Heart left ventricle (tissue), 16 donors: ENCODE measurements around the gene SLIT3. TPM values are rescaled to one million over a fixed set of nuclear protein-coding genes. Genes with fewer than 3 reads are reported as not detected.

Experiments
- ATAC-seq, 4 donors: fragments of 200-7000 bp; cut with Tn5 transposase; one replicate each; pipeline ENCODE4 v1.9.1; 2020 to 2022; ENCODE audit warnings: moderate library complexity in 4 of 4, mild to moderate bottlenecking in 3 of 4, moderate number of reproducible peaks in 1 of 4
- DNase-seq, 5 donors: peaks; one replicate each; pipeline ENCODE4 v3.0.0-alpha.2; 2020
- H3K27ac ChIP-seq, 12 donors: fragments of 200-600 bp; sonication (generic) in 4 of 12; one replicate each; pipeline versions ENCODE4 v1.5.0 to v1.8.0; 2016 to 2022; ENCODE audit warnings: mild to moderate bottlenecking in 2 of 12
- H3K27me3 ChIP-seq, 9 donors: fragments of 200-600 bp; sonication (generic) in 2 of 9; one replicate each; pipeline versions ENCODE4 v1.5.1 to v1.8.0; 2016 to 2022; ENCODE audit warnings: mild to moderate bottlenecking in 3 of 9
- H3K36me3 ChIP-seq, 9 donors: fragments of 200-600 bp; sonication (generic) in 2 of 9; one replicate each; pipeline versions ENCODE4 v1.5.0 to v1.8.0; 2018 to 2022; ENCODE audit warnings: mild to moderate bottlenecking in 2 of 9
- H3K4me1 ChIP-seq, 12 donors: fragments of 200-600 bp; sonication (generic) in 4 of 12; one replicate each; pipeline versions ENCODE4 v1.5.0 to v1.8.0; 2016 to 2022; ENCODE audit warnings: mild to moderate bottlenecking in 3 of 12
- H3K4me3 ChIP-seq, 12 donors: fragments of 200-600 bp; sonication (generic) in 4 of 12; one replicate each; pipeline versions ENCODE4 v1.5.0 to v1.8.0; 2017 to 2022; ENCODE audit warnings: mild to moderate bottlenecking in 9 of 12, moderate library complexity in 4 of 12
- H3K9me3 ChIP-seq, 12 donors: fragments of 200-600 bp; sonication (generic) in 4 of 12; one replicate each; pipeline versions ENCODE4 v1.5.0 to v1.8.0; 2016 to 2022; ENCODE audit warnings: mild to moderate bottlenecking in 1 of 12
- CTCF ChIP-seq, 12 donors: fragments of 200-600 bp; sonication (generic) in 4 of 12; IDR thresholded peaks; one replicate each; pipeline versions ENCODE4 v1.5.0 to v1.8.0; 2018 to 2022; ENCODE audit warnings: antibody characterized with exemption in 12 of 12, mild to moderate bottlenecking in 5 of 12
- POLR2A ChIP-seq, 2 donors: fragments of 450-650 bp; IDR thresholded peaks; one replicate each; pipeline ENCODE4 v1.6.1; 2017; ENCODE audit warnings: antibody characterized with exemption in 2 of 2, mild to moderate bottlenecking in 2 of 2, moderate library complexity in 2 of 2
- WGBS, 4 donors: extraction: QIAGEN DNeasy Blood & Tissue Kit in 2 of 4; methylation state at CpG; one replicate each; pipeline versions ENCODE4 v1.1.5 to v1.1.7; 2013 to 2018; 5-methylcytosine and 5-hydroxymethylcytosine counted together
- intact Hi-C, 10 donors: fragments of 100-400 bp; cut with DNase I; formaldehyde crosslinking; loops; one replicate each; pipeline versions ENCODE4 v1.11.1 to v1.14.2; 2022
- polyA plus RNA-seq, 2 donors: library from polyadenylated mRNA; stranded (reverse); fragments of 200-250 nt; gene quantifications; one replicate each; pipeline ENCODE4 v1.2.3, GENCODE V29; 2013
- total RNA-seq, 9 donors: library from RNA; depleted of rRNA in 2 of 9; stranded (reverse); fragments of >200 nt in 2 of 9; fragmentation: NEBNext Ultra II Directional in 3 of 9; extraction: Animal tissue kit (Norgen Biotek cat#: 25700) in 3 of 9; gene quantifications; one replicate each; pipeline versions ENCODE4 v1.1.0 to v1.2.4, GENCODE V29; 2016 to 2023
- donor health status: ischemic (EF 13 %, LVEDD 7.1; RV severe dilation, severe dysfunction).
- donor health status: healthy with polysubstance abuse.
- donor health status: DM: no; HTN: yes; CAD: no.
- donor health status: DM: no; HTN: no; CAD: no.
- donor health status: ischemic (EF 25% LVEDD 6.9; RV normal size, moderate dysfunction).
- donor health status: ischemic (EF 25% LVEDD 5.7; RV mildly dilated, moderate dysfunction).
- donor health status: healthy.
- donor health status: DM: yes; HTN: yes; CAD: no.
- donor health status: ischemic (EF 35%, LVEDD 5.7; RV mildly dilated, moderate dysfunction).
- donor health status: nonischemic (EF 11% LVEDD 7.7; RV severe dilation, severe dysfunction).
- donor health status: DM: yes; HTN: yes; CAD: no.
- donor health status: PGD.
- donor health status: ischemic (EF 29% LVEDD 5.4; RV normal size, mild dysfunction).
- donor health status: nonischemic (EF 23%, LVEDD 6.1; RV moderate dilation, normal function).

The SLIT3 gene
- total and polyA plus RNA-seq, 11 donors = 2.3 to 40.3 (median 14.4) TPM

GRCh38 chr5:168917947-168918600, 382.9 kb downstream of the SLIT3 start:
- 68 to 73% (median 69%) methylated on average over 4 of the region's 4 CpGs for WGBS, 4 donors
- peaks cover 0 to 5% (median 0%) of the 10 kb centered on the region in 12 donors for H3K4me1 ChIP-seq
- no peak for DNase-seq
- no peak for TF ChIP-seq POLR2A (IDR thresholded peaks at IDR 0.05)
- no peak for TF ChIP-seq CTCF (IDR thresholded peaks at IDR 0.05)
- intact Hi-C loops = no loop called here
- no peaks in the 10 kb centered on the region for H3K9me3 ChIP-seq
- H3K4me3 ChIP-seq = no peak overlapping the region
- H3K36me3 ChIP-seq = no peaks in the 10 kb centered on the region
- no peak for ATAC-seq
- peaks cover 0 to 13% (median 0%) of the 10 kb centered on the region in 9 donors for H3K27me3 ChIP-seq
- H3K27ac ChIP-seq = no peak overlapping the region

DNA sequence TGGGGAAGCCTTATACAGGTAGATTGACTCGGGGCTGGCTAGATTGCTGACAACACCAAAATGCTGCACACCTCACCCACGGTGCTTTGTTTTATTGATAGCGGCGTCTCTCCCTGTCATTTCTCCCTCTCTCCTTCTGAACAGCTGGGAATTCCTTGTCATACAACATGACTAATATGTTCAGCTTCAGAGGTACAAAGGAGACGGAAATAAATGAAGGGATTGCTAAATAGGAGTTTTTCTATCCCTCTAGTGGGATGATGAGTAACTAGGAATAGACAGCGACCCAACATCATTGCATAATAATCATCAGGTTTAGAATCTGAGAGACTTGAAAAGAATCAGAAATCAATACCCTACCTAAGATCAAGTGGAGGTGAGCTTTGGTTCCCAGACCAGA, 384.1 kb downstream of the SLIT3 start:
- Histone ChIP-seq H3K9me3 (no peaks in the 10 kb centered on the region), H3K4me1 (peaks cover 0 to 5% (median 0%) of the 10 kb centered on the region in 12 donors), H3K36me3 (no peaks in the 10 kb centered on the region), H3K27ac (no peak overlapping the region), H3K4me3 (no peak overlapping the region), H3K27me3 (peaks cover 0 to 10% (median 0%) of the 10 kb centered on the region in 9 donors)
- no peak for ATAC-seq
- no peak for DNase-seq
- intact Hi-C loops = no loop called here
- WGBS, 4 donors = 77 to 80% (median 77%) methylated on average over 6 of the region's 6 CpGs
- TF ChIP-seq POLR2A (IDR thresholded peaks at IDR 0.05) = no peak
- TF ChIP-seq CTCF (IDR thresholded peaks at IDR 0.05) = no peak

DNA sequence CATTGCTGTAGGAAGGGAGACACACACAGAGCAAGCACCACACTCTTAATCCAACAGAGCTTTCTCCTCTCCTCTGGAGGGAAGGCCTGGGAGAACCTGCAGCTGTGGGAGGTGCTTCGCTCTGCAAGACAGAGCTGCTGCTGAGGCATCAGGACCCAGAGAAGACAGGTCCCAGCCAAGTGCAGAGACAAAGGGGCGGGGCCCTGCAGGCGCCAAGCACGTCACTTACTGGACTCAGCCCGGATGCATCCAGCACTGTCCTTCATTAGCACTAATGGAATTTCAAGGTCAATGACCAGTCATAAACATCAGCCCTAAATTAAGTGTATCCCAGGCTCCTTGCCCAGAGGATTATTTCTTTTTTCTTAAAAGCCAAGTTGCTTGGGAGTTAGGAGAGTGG, 384.7 kb downstream of the SLIT3 start:
- peaks cover 0 to 5% (median 0%) of the 10 kb centered on the region in 12 donors for H3K4me1 ChIP-seq
- TF ChIP-seq POLR2A (IDR thresholded peaks at IDR 0.05) = no peak
- TF ChIP-seq CTCF (IDR thresholded peaks at IDR 0.05) = no peak
- DNase-seq (peak in 3 of 5 donors; percentile 15 to 53 (median 40)), ATAC-seq (peak in 2 of 4 donors; percentile 79 to 87)
- intact Hi-C loops = no loop called here
- no peak overlapping the region for H3K27ac ChIP-seq
- 33 to 45% (median 43%) methylated on average over 5 of the region's 5 CpGs for WGBS, 4 donors
- no peak overlapping the region for H3K4me3 ChIP-seq
- no peaks in the 10 kb centered on the region for H3K9me3 ChIP-seq
- H3K27me3 ChIP-seq = peaks cover 0 to 7% (median 0%) of the 10 kb centered on the region in 9 donors
- no peaks in the 10 kb centered on the region for H3K36me3 ChIP-seq

DNA sequence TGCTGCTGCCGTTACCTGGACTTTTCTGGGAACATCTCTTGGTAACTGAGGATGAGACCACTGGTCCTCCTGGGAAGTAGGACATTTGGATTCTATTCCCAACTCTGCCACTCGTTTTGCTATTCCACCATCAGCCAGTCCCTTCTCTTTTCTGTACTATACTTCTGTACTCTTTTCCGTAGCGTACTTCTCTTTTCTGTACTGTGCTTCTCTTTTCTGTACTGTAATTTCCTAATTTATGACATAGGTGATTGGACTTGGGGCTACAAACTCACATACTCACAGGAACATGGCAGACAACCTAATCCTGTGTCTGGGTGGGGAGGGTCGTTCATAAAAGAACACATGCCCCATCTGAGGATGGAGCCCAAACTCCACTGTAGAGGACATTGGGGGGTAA, 386.4 kb downstream of the SLIT3 start:
- Histone ChIP-seq H3K9me3 (no peaks in the 10 kb centered on the region), H3K27me3 (peaks cover 0 to 7% (median 0%) of the 10 kb centered on the region in 9 donors), H3K4me3 (no peak overlapping the region), H3K4me1 (peaks cover 0 to 5% (median 0%) of the 10 kb centered on the region in 12 donors), H3K36me3 (no peaks in the 10 kb centered on the region), H3K27ac (no peak overlapping the region)
- WGBS, 4 donors = 81 to 88% (median 83%) methylated on average over 5 of the region's 5 CpGs
- intact Hi-C loops = no loop called here
- DNase-seq (no peak), ATAC-seq (no peak)
- TF ChIP-seq CTCF (IDR thresholded peaks at IDR 0.05) = no peak
- no peak for TF ChIP-seq POLR2A (IDR thresholded peaks at IDR 0.05)
